Measurements from ENCODE around the gene NOL4L.

GRCh38 chr20:32598606-32599005, 13.5 kb upstream of the NOL4L start:
- TF ChIP-seq ISL1 (CRISPR knock-in tag; IDR thresholded peaks at IDR 0.05) = no peak
- no peak for TF ChIP-seq ZFP3 (CRISPR knock-in tag; IDR thresholded peaks at IDR 0.05)
- TF ChIP-seq GLIS3 (CRISPR knock-in tag; IDR thresholded peaks at IDR 0.05) = no peak
- no peak for TF ChIP-seq TCF4 (CRISPR knock-in tag; IDR thresholded peaks at IDR 0.05; ENCODE audit: borderline replicate concordance)
- TF ChIP-seq ESRRG (CRISPR knock-in tag; IDR thresholded peaks at IDR 0.05) = no peak
- TF ChIP-seq CREB5 (CRISPR knock-in tag; IDR thresholded peaks at IDR 0.05; ENCODE audit: low read depth) = no peak
- TF ChIP-seq, protein P1, sequence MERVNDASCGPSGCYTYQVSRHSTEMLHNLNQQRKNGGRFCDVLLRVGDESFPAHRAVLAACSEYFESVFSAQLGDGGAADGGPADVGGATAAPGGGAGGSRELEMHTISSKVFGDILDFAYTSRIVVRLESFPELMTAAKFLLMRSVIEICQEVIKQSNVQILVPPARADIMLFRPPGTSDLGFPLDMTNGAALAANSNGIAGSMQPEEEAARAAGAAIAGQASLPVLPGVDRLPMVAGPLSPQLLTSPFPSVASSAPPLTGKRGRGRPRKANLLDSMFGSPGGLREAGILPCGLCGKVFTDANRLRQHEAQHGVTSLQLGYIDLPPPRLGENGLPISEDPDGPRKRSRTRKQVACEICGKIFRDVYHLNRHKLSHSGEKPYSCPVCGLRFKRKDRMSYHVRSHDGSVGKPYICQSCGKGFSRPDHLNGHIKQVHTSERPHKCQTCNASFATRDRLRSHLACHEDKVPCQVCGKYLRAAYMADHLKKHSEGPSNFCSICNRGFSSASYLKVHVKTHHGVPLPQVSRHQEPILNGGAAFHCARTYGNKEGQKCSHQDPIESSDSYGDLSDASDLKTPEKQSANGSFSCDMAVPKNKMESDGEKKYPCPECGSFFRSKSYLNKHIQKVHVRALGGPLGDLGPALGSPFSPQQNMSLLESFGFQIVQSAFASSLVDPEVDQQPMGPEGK (CRISPR knock-in tag; IDR thresholded peaks at IDR 0.05; ENCODE audit: borderline replicate concordance) = no peak
- TF ChIP-seq, protein P2, sequence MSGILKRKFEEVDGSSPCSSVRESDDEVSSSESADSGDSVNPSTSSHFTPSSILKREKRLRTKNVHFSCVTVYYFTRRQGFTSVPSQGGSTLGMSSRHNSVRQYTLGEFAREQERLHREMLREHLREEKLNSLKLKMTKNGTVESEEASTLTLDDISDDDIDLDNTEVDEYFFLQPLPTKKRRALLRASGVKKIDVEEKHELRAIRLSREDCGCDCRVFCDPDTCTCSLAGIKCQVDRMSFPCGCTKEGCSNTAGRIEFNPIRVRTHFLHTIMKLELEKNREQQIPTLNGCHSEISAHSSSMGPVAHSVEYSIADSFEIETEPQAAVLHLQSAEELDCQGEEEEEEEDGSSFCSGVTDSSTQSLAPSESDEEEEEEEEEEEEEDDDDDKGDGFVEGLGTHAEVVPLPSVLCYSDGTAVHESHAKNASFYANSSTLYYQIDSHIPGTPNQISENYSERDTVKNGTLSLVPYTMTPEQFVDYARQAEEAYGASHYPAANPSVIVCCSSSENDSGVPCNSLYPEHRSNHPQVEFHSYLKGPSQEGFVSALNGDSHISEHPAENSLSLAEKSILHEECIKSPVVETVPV (CRISPR knock-in tag; IDR thresholded peaks at IDR 0.05) = no peak
- no peak for TF ChIP-seq ARNTL (CRISPR knock-in tag; IDR thresholded peaks at IDR 0.05; ENCODE audit: borderline replicate concordance, low read depth)
- TF ChIP-seq ZNF565 (CRISPR knock-in tag; conservative IDR thresholded peaks at IDR 0.05; ENCODE audit: low read depth) = no peak
- no peak for TF ChIP-seq TSHZ2 (CRISPR knock-in tag; IDR thresholded peaks at IDR 0.05)
- no peak for TF ChIP-seq PPARA (CRISPR knock-in tag; IDR thresholded peaks at IDR 0.05; ENCODE audit: borderline replicate concordance)
- TF ChIP-seq ZNF8 (CRISPR knock-in tag; IDR thresholded peaks at IDR 0.05) = no peak
- TF ChIP-seq ZFP30 (CRISPR knock-in tag; IDR thresholded peaks at IDR 0.05) = no peak

Data from SK-N-SH treated with all-trans-retinoic acid at 6 μM for 48 hours (cell line).